Hematopoietic multipotent progenitor cell treated with erythropoietin and hydrocortisone succinate and interleukin-3 and kit ligand, for 15 days (in vitro differentiated cells): ENCODE results near the gene GPC6.

Experiments
- DNase-seq: peaks from one replicate; pipeline ENCODE4 v3.0.0-alpha.2; 2015; ENCODE audit warnings: low spot score

GPC6 gene

GRCh38 chr13:94413598-94413944 lies 1187.0 kb downstream of the GPC6 start:
- no peak for DNase-seq

GRCh38 chr13:94414141-94414540 lies 1187.5 kb downstream of the GPC6 start:
- no peak for DNase-seq

- DNase-seq = no peak
Measured at GRCh38 chr13:94414708-94415107, 1188.1 kb downstream of the GPC6 start.

GRCh38 chr13:94415500-94416237 lies 1189.1 kb downstream of the GPC6 start:
- DNase-seq = no peak

- DNase-seq = peak; percentile 7
Measured at GRCh38 chr13:94416454-94417080, 1190.0 kb downstream of the GPC6 start.

GRCh38 chr13:94417294-94417693 lies 1190.7 kb downstream of the GPC6 start:
- DNase-seq = no peak

- no peak for DNase-seq
Measured at GRCh38 chr13:94419304-94419924, 1192.8 kb downstream of the GPC6 start.

GRCh38 chr13:94419925-94420305 lies 1193.3 kb downstream of the GPC6 start:
- no peak for DNase-seq

- DNase-seq = no peak
Measured at GRCh38 chr13:94427313-94427953, 1200.8 kb downstream of the GPC6 start.

GRCh38 chr13:94431574-94431973 lies 1205.0 kb downstream of the GPC6 start:
- DNase-seq = no peak

- no peak for DNase-seq
Measured at GRCh38 chr13:94431987-94432386, 1205.4 kb downstream of the GPC6 start.

- no peak for DNase-seq
Measured at GRCh38 chr13:94433055-94433961, 1206.7 kb downstream of the GPC6 start.

- peak; percentile 48 for DNase-seq
Measured at GRCh38 chr13:94435604-94436226, 1209.1 kb downstream of the GPC6 start.

GRCh38 chr13:94444826-94445225 lies 1218.2 kb downstream of the GPC6 start:
- DNase-seq = no peak

GRCh38 chr13:94454334-94454733 lies 1227.7 kb downstream of the GPC6 start:
- no peak for DNase-seq

GRCh38 chr13:94454906-94455305 lies 1228.3 kb downstream of the GPC6 start:
- DNase-seq = no peak

- no peak for DNase-seq
Measured at GRCh38 chr13:94455414-94455813, 1228.8 kb downstream of the GPC6 start.
